Measurements from ENCODE around the gene IQCF6. TPM values are rescaled to one million over a fixed set of nuclear protein-coding genes. Genes with fewer than 3 reads are reported as not detected.

IQCF6 gene
- total RNA-seq, result not detected
- not detected for total RNA-seq (2013)
- total RNA-seq, result 0 reads per million in 29 experiments

DNA sequence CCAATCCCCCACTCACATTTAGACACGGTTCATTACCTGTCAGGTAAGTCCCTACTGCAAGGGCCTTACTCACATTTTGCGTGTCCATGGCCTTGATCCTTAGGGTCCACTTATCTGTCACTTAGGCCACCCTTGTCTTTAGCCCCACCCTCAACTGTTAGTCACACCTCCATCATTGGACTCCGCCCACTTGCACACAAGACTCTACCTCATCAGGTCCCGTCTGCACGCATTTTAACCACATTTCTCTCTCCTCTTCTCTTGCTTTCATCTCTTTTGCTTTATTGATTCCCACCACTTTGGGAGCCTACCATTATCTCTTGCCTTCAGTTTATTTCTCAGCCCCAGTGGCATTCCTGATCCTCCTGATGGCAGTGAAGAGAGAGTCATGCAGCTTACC is at the start of gene IQCF6:
IQCF6 (minus strand) TSS at position 101 of the 400 bp plus-strand sequence; CDS start at position 88, 13 bp downstream.
- no peaks in the 10 kb centered on the region for H3K9me3 ChIP-seq
- 91% methylated on average over 5 of the region's 5 CpGs for WGBS (ENCODE audit: insufficient coverage)
- Mint-ChIP-seq H3K36me3 (no peaks in the 10 kb centered on the region), H3K4me3 (no peak within 1 kb of the TSS), H3K4me1 (no peaks in the 10 kb centered on the region), H3K27me3 (peaks cover 10 to 11% of the 10 kb centered on the region in 2 donors), H3K27ac (no peak within 1 kb of the TSS), H3K9me3 (no peaks in the 10 kb centered on the region)
- ATAC-seq (replicated peaks in 1 of 4), result no peak
- H3K4me1 ChIP-seq (ENCODE audit: control insufficient read depth in 1 of 2, extremely low read depth in 1 of 2, insufficient read depth in 2 of 2, low read length in 2 of 2), result no peaks in the 10 kb centered on the region
- peaks cover 0 to 25% of the 10 kb centered on the region in 2 experiments for H3K27me3 ChIP-seq (replicated peaks in 1 of 2; ENCODE audit: control insufficient read depth in 2 of 2, extremely low read depth in 1 of 2, insufficient read depth in 2 of 2, low read length in 1 of 2)
- no peak for DNase-seq
- H3K36me3 ChIP-seq (ENCODE audit: control insufficient read depth in 2 of 2, extremely low read depth in 1 of 2, insufficient read depth in 1 of 2, low read length in 1 of 2), result no peaks in the 10 kb centered on the region
- H3K27ac ChIP-seq (ENCODE audit: low read length), result no peak within 1 kb of the TSS
- H3K4me3 ChIP-seq (ENCODE audit: control insufficient read depth in 1 of 2, extremely low read depth in 1 of 2, low read length in 1 of 2), result no peak within 1 kb of the TSS
- ChIA-PET POLR2A (interaction anchor here in 1 of 2 donors (0.6 kb wide), 1 partner anchor 343 kb away, joined by 3 read pairs; no protein-coding TSS in a partner anchor), CTCF (no interaction called here)

DNA sequence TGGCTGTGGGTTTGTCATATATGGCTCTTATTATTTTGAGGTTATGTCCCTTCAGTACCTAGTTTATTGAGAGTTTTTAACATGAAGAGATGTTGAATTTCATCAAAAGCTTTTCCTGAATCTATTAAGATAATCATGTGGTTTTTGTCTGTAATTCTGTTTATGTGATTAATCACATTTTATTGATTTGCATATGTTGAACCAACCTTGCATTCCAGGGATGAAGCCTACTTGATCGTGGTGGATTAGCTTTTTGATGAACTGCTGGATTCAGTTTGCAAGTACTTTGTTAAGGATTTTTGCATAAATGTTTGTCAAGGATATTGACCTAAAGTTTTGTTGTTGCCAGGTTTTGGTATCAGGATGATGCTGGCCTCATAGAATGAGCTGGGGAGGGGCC is 49.3 kb upstream of the IQCF6 start:
- H3K4me3 ChIP-seq (ENCODE audit: control insufficient read depth in 1 of 2, extremely low read depth in 1 of 2, low read length in 1 of 2), result no peak overlapping the region
- ATAC-seq (replicated peaks in 1 of 4) (no peak), DNase-seq (no peak)
- no peaks in the 10 kb centered on the region for H3K36me3 ChIP-seq (ENCODE audit: control insufficient read depth in 2 of 2, extremely low read depth in 1 of 2, insufficient read depth in 1 of 2, low read length in 1 of 2)
- ChIA-PET CTCF (no interaction called here), POLR2A (no interaction called here)
- WGBS (ENCODE audit: insufficient coverage), result 90% methylated on average over 1 of the region's 1 CpG
- H3K4me3 Mint-ChIP-seq, result no peak overlapping the region
- H3K9me3 Mint-ChIP-seq, result peaks cover 8 to 25% (median 14%) of the 10 kb centered on the region in 3 donors
- no peak overlapping the region for H3K27ac Mint-ChIP-seq
- peaks cover 0 to 8% of the 10 kb centered on the region in 2 experiments for H3K27me3 ChIP-seq (replicated peaks in 1 of 2; ENCODE audit: control insufficient read depth in 2 of 2, extremely low read depth in 1 of 2, insufficient read depth in 2 of 2, low read length in 1 of 2)
- peaks cover 2% of the 10 kb centered on the region for H3K9me3 ChIP-seq
- H3K4me1 ChIP-seq (ENCODE audit: control insufficient read depth in 1 of 2, extremely low read depth in 1 of 2, insufficient read depth in 2 of 2, low read length in 2 of 2), result no peaks in the 10 kb centered on the region
- H3K4me1 Mint-ChIP-seq, result peaks cover 3% of the 10 kb centered on the region in 3 donors
- H3K27ac ChIP-seq (ENCODE audit: low read length), result no peak overlapping the region
- peaks cover 3% of the 10 kb centered on the region for H3K36me3 Mint-ChIP-seq
- peaks cover 19 to 30% of the 10 kb centered on the region in 2 donors for H3K27me3 Mint-ChIP-seq

DNA sequence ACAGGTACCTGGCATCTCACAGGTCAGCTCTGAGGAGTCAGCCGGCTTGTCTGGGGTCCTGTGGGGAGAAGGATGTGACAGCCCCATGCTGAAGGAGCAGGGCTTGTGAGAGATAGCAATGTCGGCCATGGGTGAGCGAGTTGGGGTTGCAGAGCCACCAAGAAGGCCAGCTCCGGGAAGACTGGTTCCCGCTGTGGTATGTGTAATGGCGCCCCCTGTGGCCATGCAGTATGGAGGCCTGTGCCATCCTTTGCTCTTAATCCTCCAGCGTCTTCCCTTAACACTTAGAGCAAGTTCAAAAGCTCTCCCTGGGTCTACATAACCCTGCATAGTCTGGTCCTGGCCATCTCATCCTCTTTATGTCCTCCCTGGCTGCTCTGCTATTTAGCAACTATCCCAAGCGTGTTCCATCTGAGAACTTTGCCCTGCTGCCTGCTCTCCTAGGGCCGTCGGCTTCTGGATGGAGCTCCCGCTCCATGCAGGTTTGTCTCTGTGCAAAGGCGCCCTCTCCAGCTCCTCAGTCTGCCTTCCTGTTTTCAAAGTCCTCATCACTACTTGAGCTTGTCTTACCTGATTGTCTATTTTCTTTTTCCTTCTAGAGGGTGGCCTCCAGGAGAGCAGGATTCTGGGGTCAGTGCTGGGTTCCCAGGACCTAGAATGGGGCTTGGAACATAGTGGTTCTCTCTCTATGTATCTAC is 40.8 kb upstream of the IQCF6 start:
- peaks cover 3 to 6% (median 4%) of the 10 kb centered on the region in 3 donors for H3K9me3 Mint-ChIP-seq
- H3K4me1 Mint-ChIP-seq, result peaks cover 9 to 12% (median 12%) of the 10 kb centered on the region in 3 donors
- H3K27ac ChIP-seq (ENCODE audit: low read length), result no peak overlapping the region
- no peak overlapping the region for H3K27ac Mint-ChIP-seq
- peak in 2 of 35 experiments; percentile 5 to 19 for DNase-seq
- H3K36me3 ChIP-seq (ENCODE audit: control insufficient read depth in 2 of 2, extremely low read depth in 1 of 2, insufficient read depth in 1 of 2, low read length in 1 of 2), result no peaks in the 10 kb centered on the region
- no peaks in the 10 kb centered on the region for H3K9me3 ChIP-seq
- no peak for ATAC-seq (replicated peaks in 1 of 4)
- peaks cover 51 to 55% of the 10 kb centered on the region in 2 donors for H3K27me3 Mint-ChIP-seq
- WGBS (ENCODE audit: insufficient coverage), result 49% methylated on average over 11 of the region's 12 CpGs
- ChIA-PET CTCF (no interaction called here), POLR2A (no interaction called here)
- peaks cover 0 to 21% of the 10 kb centered on the region in 2 experiments for H3K27me3 ChIP-seq (replicated peaks in 1 of 2; ENCODE audit: control insufficient read depth in 2 of 2, extremely low read depth in 1 of 2, insufficient read depth in 2 of 2, low read length in 1 of 2)
- H3K4me3 ChIP-seq (ENCODE audit: control insufficient read depth in 1 of 2, extremely low read depth in 1 of 2, low read length in 1 of 2), result no peak overlapping the region
- H3K4me3 Mint-ChIP-seq, result no peak overlapping the region
- no peaks in the 10 kb centered on the region for H3K36me3 Mint-ChIP-seq
- H3K4me1 ChIP-seq (ENCODE audit: control insufficient read depth in 1 of 2, extremely low read depth in 1 of 2, insufficient read depth in 2 of 2, low read length in 2 of 2), result peaks cover 0 to 2% of the 10 kb centered on the region in 2 experiments

DNA sequence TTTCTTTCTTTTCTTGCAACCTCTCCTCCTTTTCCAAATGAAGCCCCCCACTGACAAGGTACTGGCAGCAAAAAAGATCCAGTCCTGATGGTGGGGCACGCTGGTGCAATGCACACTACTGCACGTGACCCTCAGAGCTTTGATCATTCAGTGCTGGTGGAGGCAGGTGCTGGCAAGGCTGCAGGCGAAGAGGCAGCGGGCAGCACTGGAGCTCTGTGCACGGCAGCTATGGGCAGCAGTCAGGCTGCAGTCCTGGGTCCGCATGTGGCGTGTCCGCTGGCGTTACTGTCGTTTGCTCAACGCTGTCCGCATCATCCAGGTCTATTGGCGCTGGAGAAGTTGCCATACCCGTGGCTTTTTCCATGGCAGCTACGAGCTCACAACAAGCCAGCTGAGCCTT is 40.1 kb upstream of the IQCF6 start:
- Histone ChIP-seq H3K27ac (ENCODE audit: low read length) (no peak overlapping the region), H3K36me3 (ENCODE audit: control insufficient read depth in 2 of 2, extremely low read depth in 1 of 2, insufficient read depth in 1 of 2, low read length in 1 of 2) (no peaks in the 10 kb centered on the region), H3K4me1 (ENCODE audit: control insufficient read depth in 1 of 2, extremely low read depth in 1 of 2, insufficient read depth in 2 of 2, low read length in 2 of 2) (peaks cover 0 to 2% of the 10 kb centered on the region in 2 experiments), H3K27me3 (replicated peaks in 1 of 2; ENCODE audit: control insufficient read depth in 2 of 2, extremely low read depth in 1 of 2, insufficient read depth in 2 of 2, low read length in 1 of 2) (peaks cover 0 to 24% of the 10 kb centered on the region in 2 experiments), H3K4me3 (ENCODE audit: control insufficient read depth in 1 of 2, extremely low read depth in 1 of 2, low read length in 1 of 2) (no peak overlapping the region), H3K9me3 (no peaks in the 10 kb centered on the region)
- H3K4me1 Mint-ChIP-seq, result peaks cover 9 to 12% (median 12%) of the 10 kb centered on the region in 3 donors
- CTCF ChIA-PET, result no interaction called here
- H3K27ac Mint-ChIP-seq, result no peak overlapping the region
- peaks cover 3 to 6% (median 4%) of the 10 kb centered on the region in 3 donors for H3K9me3 Mint-ChIP-seq
- WGBS (ENCODE audit: insufficient coverage), result 95% methylated on average over 15 of the region's 15 CpGs
- ATAC-seq (replicated peaks in 1 of 4) (no peak), DNase-seq (no peak)
- H3K36me3 Mint-ChIP-seq, result no peaks in the 10 kb centered on the region
- H3K4me3 Mint-ChIP-seq, result no peak overlapping the region
- POLR2A ChIA-PET, result no interaction called here
- peaks cover 53 to 56% of the 10 kb centered on the region in 2 donors for H3K27me3 Mint-ChIP-seq

DNA sequence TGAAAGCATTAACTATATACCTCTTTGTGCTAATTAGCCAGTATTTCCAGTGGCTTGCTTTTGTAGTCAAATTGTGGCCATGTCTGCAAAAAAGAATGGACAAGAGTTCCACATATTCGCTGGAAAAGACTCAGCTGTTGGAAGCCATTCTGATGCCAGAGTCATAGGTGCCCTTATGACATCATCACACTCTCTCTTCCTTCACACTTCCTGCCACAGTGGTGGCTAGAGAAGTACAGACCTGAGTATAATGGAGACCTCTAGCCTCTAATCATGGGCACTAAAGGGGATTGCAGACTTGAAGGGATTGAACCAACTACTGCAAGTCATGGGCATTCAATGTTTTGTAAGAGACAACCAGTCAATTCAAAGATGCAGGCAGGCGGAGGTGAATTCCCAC is 38.3 kb upstream of the IQCF6 start:
- Histone ChIP-seq H3K27me3 (replicated peaks in 1 of 2; ENCODE audit: control insufficient read depth in 2 of 2, extremely low read depth in 1 of 2, insufficient read depth in 2 of 2, low read length in 1 of 2) (peaks cover 0 to 27% of the 10 kb centered on the region in 2 experiments), H3K36me3 (ENCODE audit: control insufficient read depth in 2 of 2, extremely low read depth in 1 of 2, insufficient read depth in 1 of 2, low read length in 1 of 2) (no peaks in the 10 kb centered on the region), H3K4me3 (ENCODE audit: control insufficient read depth in 1 of 2, extremely low read depth in 1 of 2, low read length in 1 of 2) (no peak overlapping the region), H3K4me1 (ENCODE audit: control insufficient read depth in 1 of 2, extremely low read depth in 1 of 2, insufficient read depth in 2 of 2, low read length in 2 of 2) (no peaks in the 10 kb centered on the region), H3K9me3 (no peaks in the 10 kb centered on the region), H3K27ac (ENCODE audit: low read length) (no peak overlapping the region)
- CTCF ChIA-PET, result no interaction called here
- Mint-ChIP-seq H3K36me3 (no peaks in the 10 kb centered on the region), H3K4me3 (no peak overlapping the region), H3K27ac (no peak overlapping the region), H3K4me1 (peaks cover 0 to 4% (median 2%) of the 10 kb centered on the region in 3 donors), H3K27me3 (peaks cover 42 to 49% of the 10 kb centered on the region in 2 donors), H3K9me3 (peaks cover 0 to 4% (median 3%) of the 10 kb centered on the region in 3 donors)
- POLR2A ChIA-PET, result no interaction called here
- ATAC-seq (replicated peaks in 1 of 4) (no peak), DNase-seq (no peak)
- WGBS (ENCODE audit: insufficient coverage), result 100% methylated on average over 1 of the region's 2 CpGs

DNA sequence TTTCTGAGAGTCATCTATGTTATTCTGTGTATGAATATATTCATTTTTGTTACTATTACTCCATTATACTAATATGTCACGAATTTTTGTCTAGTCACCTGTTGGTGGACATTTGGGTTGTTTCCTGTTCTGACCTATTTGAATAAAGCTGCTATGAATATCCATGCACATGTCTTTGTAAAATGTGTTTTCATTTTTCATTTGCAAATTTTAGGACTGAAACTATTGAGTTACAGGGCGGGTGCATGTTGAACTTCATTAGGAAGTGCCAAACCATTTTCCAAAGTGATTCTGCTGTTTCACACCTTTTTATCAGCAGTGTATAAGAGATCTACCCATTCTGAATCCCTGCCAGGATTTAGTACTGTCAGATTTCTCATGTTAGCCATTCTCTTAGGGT is 37.7 kb upstream of the IQCF6 start:
- Mint-ChIP-seq H3K27me3 (peaks cover 41 to 48% of the 10 kb centered on the region in 2 donors), H3K4me3 (no peak overlapping the region), H3K9me3 (peaks cover 0 to 2% (median 1%) of the 10 kb centered on the region in 3 donors), H3K27ac (no peak overlapping the region), H3K4me1 (peaks cover 0 to 4% (median 2%) of the 10 kb centered on the region in 3 donors), H3K36me3 (no peaks in the 10 kb centered on the region)
- no peaks in the 10 kb centered on the region for H3K9me3 ChIP-seq
- CTCF ChIA-PET, result no interaction called here
- WGBS (ENCODE audit: insufficient coverage), result no CpG with 5 or more reads among the region's 2 CpGs
- ATAC-seq (replicated peaks in 1 of 4) (no peak), DNase-seq (no peak)
- no peak overlapping the region for H3K4me3 ChIP-seq (ENCODE audit: control insufficient read depth in 1 of 2, extremely low read depth in 1 of 2, low read length in 1 of 2)
- no peak overlapping the region for H3K27ac ChIP-seq (ENCODE audit: low read length)
- H3K27me3 ChIP-seq (replicated peaks in 1 of 2; ENCODE audit: control insufficient read depth in 2 of 2, extremely low read depth in 1 of 2, insufficient read depth in 2 of 2, low read length in 1 of 2), result peaks cover 0 to 27% of the 10 kb centered on the region in 2 experiments
- no peaks in the 10 kb centered on the region for H3K36me3 ChIP-seq (ENCODE audit: control insufficient read depth in 2 of 2, extremely low read depth in 1 of 2, insufficient read depth in 1 of 2, low read length in 1 of 2)
- no peaks in the 10 kb centered on the region for H3K4me1 ChIP-seq (ENCODE audit: control insufficient read depth in 1 of 2, extremely low read depth in 1 of 2, insufficient read depth in 2 of 2, low read length in 2 of 2)
- POLR2A ChIA-PET, result no interaction called here
